NCI-H2196 (cell line): ENCODE measurements around the gene SMOC2.
"Not testable (repeated sequence)": the region's sequence is repeated elsewhere in the genome, so short reads cannot be mapped to it uniquely, and the experiment has no call there.

Source experiments
- DNase-seq: peaks from one replicate; lab custom pipeline; 2025; ENCODE audit not compliant: unreplicated experiment; lab: John Stamatoyannopoulos, UW

The SMOC2 gene

DNA sequence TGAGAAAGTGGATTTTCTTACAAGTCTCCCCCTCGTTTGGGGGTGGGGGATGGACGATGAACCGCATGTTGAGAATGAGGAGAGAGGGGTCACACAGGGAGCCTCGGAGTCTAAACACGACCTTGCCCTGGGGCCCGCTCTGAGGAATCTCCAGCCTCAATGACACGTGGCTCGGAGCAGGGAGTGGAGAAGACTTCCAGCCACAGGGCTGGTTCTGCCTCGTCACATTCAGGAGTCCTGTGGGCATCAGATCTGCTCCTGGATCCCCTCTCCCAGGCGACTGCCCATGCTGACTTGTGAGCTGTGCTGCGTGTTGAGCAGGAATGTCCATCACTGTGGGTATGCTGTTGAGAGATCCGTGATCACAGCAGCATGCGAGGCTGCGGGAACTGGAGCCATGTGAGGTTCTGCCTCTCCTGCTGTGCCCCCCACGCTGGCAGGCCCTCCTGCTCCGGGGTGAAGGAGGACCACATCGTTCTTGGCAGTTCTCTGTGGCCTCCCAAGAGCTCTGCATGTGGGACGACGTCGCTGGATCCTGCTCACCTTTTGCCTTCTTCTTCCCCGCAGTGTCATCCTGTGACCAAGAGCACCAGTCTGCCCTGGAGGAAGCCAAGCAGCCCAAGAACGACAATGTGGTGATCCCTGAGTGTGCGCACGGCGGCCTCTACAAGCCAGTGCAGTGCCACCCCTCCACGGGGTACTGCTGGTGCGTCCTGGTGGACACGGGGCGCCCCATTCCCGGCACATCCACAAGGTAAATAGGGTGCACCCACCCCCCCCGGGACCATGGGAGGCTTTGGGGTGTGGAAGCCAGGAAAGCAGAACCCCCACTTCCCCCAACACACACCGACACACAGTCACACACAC lies 157.5 kb downstream of the SMOC2 start:
- DNase-seq: no peak

DNA sequence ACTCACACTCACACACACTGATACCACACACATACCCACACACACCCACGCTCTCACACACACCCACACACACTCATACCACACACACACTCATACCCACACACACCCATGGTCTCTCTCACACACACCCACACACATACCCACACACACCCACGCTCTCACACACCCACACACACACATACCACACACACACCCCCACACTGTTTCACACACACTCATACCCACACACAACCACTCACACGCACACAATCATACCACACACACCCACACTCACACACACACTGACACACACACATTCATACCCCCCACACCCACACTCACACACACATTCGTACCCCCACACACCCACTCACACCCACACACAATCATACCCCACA lies 158.1 kb downstream of the SMOC2 start:
- no peak for DNase-seq

DNA sequence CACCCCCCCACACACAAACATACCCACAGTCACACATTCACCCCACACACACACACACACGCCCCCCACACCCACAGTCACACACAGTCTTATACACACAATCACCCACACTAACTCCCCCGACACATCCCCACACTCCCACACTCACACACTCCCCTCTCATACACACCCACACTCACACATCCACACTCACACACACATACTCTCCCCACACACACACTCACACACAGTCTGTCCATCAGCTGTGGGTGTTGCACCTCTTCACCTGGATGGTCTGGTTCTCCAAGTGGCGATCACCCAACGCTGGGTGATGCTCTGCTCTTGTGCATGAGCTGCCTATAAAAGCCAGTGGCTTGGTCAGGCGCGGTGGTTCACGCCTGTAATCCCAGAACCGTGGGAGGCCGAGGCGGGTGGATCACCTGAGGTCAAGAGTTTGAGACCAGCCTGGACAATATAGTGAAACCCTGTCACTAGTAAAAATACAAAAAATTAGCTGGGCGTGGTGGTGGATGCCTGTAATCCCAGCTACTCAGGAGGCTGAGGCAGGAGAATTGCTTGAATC lies 158.9 kb downstream of the SMOC2 start:
- no peak for DNase-seq

DNA sequence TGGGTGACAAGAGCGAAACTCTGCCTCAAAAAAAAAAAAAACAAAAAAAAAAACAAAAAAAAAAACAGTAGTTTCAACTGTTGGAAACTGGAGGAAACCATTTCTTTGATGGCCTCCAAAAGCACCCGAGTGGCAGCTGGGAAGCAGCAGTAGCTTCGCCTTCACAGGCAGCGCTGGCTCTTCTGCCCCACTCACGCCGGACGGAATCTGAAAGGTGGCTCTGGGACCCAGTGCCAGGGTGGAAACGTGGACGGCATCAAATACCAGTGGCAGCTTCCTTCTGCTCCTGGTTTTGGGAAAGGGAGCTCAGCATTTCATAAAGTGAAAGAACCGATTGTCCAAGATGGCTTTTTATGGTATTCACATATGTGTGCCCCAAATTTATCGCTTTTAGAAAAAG lies 159.4 kb downstream of the SMOC2 start:
- no peak for DNase-seq

DNA sequence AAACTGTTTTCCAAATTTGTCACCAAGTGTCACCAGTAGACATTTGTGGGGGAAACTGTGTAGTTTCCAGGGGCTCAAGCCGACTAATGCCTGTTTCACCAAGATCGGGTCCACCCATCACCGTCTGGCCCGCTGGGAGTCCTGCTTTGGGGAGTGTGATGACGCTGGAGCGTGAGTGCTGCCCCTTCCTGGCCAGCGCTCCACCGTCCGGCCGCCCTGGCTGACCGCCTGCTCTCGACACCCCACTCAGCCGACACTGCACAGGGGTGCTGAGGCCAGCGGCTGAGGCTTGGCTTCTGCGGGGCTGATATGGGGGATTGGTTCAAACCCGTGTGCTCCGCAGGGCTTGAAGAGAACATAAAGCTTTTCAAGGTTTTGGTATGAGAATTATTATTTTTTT lies 160.1 kb downstream of the SMOC2 start:
- DNase-seq: no peak

DNA sequence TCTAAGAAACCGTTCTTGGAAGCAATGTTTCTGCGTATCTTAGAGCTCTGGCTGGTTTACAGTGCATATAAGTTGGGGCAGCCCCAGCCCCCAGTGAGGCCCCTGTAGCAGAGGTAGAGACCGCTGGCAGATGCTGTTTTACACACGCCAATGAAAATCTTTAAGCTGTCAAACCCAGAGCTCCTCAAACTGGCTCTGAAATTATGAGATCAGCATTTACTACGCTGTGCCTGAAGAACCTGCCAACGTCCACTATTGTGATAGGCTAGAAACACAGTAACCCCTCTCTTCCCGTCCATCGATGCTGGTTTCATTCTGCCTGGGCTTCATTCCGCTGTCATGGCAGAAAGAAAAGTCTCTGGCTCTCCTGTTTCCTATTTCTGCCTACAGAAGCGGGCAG lies 160.6 kb downstream of the SMOC2 start:
- no peak for DNase-seq

DNA sequence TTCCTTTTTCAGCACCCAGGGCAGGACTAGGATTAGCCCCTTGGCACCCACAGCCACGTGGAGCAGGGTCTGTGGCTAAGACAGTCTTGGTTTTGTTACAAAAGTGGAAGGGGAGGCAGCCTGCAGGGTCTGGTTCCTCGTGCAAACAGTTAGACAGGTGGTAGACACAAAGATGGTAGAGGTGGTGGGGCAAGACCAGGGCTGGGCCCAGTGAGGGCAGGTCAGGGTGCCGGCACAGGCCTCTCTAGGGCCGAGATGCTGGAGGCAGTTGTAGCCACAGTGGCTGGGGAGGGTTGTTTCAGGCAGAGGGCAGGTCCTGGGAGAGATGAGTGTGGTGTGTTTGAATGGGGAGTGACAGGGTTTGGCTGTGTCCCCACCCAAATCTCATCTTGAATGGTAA lies 161.6 kb downstream of the SMOC2 start:
- no peak for DNase-seq

DNA sequence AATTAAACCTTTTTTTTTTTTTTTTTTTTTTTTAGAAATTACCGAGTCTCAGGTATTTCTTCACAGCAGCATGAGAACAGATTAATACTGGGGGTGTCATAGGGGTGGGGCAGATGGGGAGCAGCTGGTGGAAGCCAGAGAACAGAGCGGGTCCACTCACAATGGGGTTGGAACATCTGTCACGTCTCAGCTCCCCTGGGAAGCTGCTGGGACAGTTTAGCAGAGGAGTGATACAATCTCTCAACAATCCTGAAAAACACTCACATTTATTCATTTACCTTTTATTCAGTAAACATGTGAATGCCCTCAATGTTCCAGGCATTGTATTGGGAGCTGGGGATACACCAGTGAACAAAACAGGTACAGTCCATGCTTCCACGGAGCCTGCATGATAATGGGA lies 162.2 kb downstream of the SMOC2 start:
- DNase-seq: no peak

DNA sequence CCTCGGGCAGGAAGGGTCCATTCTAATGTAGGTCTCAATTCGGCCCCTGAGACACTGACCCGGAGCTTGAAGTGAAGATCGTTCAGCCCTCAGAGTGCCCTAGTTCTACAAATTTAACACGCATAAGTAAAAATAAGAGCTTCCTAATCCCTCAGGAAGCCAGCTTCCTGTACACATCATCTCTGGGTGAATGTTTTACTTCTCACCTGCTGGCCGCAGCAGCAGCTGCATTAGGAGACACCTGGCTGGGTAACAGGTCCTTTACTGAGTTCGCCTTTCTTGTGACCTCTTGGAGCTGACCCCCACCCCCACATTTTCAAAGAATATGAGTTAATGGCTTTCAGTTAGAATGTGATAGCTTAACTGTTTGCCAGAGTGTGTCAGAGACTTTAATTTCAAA lies 165.0 kb downstream of the SMOC2 start:
- peak; percentile 13 for DNase-seq

DNA sequence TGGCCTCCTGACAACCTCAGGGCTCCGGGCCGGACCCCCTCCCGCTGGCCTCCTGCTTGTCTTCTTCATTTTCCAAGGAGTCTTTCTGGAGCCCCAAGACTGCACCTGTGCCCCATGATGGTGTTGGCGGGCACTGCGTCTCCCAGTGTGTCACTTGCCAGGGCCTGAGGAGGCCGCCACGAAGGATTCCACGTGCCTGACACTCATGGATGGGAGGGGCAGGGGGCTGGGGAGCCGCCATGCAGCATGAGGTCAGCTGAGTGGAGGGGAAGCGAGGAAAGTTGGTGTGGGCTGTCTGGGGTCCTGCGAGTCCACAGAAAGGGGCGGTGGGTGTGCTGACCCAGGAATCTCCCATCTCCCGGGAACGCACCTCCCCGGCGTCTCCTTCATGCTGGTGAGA lies 165.7 kb downstream of the SMOC2 start:
- no peak for DNase-seq

DNA sequence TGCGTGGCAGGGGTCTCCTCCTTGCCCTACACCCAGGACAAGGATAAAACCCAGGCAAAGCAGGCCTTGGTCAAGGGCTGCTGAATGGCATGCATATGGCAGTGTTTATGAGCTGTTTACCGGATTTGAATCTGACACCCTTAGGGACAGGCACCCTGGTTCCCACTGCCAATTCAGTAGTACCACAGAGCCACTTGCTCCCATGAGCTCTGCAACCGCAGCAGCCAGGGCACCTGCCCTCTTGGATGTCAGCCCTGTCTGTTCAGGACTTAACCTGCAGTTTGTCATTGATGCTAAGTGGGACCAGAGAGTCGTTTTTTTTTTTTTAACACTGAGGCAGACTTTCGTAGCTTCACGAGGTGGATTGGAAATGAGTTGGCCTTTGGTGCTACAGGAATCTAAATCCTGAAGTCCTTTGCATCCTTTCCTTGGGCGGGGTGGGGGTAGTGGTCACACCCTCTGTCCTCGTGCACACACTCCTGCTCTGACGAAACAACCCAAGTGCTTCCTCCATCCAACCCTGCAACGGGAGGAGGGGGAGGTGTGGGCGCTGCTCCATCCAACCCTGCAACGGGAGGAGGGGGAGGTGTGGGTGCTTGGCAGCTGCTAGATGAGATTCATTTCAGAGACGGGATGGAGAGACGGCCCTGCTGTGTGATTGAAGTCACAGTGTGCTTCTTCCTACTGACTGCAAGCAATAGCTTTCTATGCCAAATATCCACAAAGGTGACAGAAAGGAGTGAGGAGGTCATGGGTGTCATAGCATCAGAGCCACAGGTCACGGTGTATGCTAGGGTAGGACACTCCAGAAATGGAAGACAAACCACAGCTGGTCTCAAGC lies 166.5 kb downstream of the SMOC2 start:
- DNase-seq: peak; percentile 83

DNA sequence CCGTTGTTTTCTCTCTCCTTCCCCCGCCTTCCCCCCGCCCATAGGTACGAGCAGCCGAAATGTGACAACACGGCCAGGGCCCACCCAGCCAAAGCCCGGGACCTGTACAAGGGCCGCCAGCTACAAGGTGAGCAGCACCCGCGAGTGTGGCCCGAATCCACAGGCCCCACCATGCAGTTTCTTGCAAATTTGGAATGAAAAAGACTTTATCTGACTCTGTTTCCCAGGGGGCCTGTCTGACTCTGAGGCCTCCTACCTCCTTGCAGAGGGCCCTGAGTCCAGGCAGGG lies 167.1 kb downstream of the SMOC2 start:
- DNase-seq: no peak

DNA sequence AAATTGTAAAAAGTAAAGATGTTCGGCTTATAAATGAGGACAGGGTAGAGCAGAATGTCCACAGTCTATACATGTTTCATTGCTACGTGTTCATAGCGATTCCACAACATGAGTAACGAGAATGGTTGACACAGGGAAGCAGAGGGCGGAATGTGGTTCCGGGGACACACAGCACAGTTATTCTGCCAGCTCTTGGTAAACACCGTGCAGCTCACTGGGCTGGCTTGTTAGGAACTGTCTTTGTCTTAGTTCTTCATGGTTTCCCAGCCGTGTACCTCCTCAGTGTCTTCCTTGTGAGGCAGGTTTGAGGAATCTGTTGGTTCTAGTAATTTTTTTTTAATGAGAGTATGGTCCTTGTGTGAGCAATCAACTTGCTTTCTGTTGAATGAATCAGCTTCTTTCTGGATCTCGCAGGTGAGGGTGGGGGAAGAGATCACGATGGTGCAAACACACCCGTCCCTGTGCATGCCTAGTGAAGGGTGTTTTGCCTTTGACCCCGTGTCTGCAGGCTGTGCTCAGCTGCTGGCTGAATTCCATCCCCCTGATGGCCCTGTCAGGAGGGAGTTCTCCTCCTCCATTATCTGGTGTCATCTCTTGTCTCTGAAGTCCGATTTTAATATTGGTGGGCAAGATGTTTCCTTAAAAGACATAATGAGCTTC lies 168.2 kb downstream of the SMOC2 start:
- no peak for DNase-seq

DNA sequence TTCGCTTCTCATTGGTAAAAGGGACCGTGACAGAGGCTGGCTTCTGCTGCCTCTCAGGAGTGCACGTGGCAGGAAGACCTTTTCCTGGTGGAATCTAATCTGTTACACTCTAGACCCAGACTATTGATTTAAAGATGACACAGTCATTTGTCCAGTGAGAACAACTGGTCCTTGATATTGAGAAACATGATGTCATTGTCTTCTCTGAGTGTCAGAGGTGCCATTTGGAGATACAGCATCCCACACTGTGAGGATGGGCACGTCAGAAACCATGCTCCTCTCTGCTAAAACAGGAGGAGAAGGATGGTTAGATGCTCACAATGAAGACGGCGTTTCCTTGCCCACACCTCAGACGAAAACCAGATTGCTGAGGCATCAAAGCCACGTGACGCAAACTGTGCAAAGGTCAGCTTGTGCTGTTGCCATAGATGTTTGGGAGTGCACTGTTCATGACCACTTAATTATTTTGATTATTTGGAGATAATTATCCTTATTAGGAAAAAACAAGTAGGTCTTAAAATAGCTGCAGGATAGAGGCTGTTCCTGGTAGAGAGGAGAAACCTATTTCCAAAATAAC lies 169.0 kb downstream of the SMOC2 start:
- DNase-seq: no peak

DNA sequence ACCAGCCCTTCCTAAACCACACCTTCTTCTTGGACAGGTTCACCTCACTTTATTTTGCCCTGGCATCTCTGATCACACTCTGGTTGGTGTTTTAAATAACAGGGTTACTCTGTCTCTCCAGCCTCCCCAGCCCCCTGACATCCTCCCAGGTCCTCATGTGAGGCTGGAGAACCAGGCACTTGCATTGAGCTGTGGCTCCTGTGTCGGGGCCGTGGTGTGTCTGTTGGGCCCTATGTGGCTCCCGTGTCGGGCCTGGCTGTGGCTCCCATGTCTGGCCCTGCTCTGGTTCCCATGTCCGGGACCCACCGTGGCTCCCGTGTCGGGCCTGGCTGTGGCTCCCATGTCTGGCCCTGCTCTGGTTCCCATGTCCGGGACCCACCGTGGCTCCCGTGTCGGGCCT lies 170.0 kb downstream of the SMOC2 start:
- DNase-seq: not testable (repeated sequence)

DNA sequence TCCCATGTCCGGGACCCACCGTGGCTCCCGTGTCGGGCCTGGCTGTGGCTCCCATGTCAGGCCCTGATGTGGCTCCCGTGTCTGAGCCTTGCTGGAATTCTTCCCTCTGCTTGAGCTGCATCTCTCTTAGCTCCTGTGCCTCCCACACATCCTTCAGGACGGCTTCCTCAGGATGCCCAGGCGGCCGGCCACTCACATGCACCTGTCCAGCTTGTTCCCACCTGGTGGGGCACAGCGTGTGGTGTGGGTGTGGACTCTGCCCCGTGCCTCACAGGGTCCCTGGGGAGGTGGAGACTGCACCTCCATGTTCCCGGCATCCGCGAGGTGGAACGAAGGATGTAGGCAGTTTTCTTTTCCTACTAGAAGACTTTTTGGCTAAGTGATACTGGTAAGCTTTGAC lies 170.7 kb downstream of the SMOC2 start:
- DNase-seq: no peak

DNA sequence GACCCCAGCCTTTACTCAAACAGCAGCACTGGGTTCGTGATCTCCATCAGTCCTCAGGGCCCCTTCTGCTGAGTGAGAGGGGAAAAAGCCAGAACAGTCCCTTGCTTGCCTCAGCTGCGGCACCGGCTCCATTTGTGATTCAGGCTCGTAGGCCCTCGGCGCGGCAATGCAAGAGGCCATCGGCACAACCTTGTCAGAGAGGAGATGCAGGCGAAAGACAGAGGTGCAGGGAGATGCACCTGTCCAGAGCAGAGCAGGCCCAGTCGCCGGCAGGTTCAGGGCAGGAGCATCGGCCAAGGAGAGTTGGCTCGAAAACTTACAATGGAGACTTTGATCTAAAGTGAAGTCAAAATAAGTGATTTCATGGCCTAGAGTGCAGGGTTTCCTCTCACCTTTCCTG lies 171.6 kb downstream of the SMOC2 start:
- DNase-seq: no peak

DNA sequence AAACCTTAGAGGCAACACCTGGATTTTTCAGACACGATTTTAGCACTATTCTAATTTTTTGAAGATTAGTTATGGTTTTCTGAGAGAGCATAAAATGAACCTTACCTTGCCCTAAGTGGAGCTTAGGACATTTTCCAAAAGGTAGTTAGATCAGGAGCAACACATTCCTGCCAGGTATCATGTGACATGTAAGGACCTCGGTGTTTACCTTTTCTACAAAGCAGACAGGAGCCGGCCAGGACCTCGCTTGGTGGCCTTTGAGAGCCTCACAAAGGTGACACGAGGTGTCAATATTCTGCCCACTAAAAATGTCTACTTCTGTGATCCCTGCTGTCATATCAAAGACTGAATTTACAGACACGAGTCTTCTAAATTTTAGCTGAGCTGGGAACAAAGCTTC lies 174.9 kb downstream of the SMOC2 start:
- DNase-seq: peak; percentile 31

DNA sequence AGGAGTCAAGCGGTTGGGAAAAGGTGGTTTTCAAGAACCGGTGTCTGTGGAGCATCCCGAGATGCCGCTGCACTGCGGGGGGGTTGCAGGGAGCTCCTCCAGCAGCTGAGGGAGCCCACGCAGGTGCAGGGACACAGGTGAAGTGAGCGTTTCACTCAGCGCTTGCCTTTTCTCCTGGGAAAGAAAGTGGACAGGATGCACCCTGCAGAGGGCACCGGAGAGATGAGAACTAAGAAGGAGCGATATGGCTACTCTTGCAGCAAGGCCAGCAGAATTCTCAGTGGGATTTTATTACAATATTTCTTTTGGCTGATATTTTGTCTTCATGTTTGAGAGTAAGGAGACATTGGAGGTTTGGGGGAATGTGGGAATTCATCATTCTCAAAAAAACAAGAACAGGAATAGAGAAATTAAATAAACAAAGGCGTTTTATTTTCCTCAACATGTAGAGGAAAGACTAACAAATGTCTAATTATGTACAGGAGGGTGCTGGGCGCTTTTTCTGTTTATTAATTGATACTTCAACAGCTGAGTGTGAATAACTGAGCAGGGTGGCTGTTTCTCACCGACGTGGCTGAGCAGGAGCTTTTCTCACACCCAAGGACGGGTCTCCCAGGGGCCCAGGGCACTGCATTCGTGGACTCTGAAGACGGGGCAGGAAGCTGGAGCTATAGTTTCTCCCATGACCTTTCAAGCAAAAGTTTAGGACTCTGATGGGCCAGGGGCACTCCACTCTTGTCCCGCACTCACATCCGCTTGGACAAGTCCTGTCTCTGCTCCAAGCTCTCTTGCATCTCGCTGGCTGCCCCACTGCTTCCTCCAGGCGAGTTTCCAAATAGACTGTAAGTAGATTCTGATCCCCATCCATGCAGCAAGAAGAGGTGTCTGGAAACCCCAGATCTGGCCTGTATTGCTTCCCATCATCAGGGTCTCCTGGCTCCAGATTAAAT lies 176.1 kb downstream of the SMOC2 start:
- peak; percentile 3 for DNase-seq
